OCI-LY7 (cell line): Measurements from ENCODE around the gene ANKRD11. TPM values are rescaled to one million over a fixed set of nuclear protein-coding genes. Genes with fewer than 3 reads are reported as not detected.

Experiments
- BruUV-seq: library from RNA; stranded (reverse); fragments of 400-500 nt; replicated peaks from 2 replicates; lab custom pipeline; 2021; lab: Mats Ljungman, UMichigan
- CTCF ChIA-PET: fragments of 300-600 bp; sonication (Branson Sonifier 250); formaldehyde crosslinking; loops from one replicate; lab custom pipeline; 2022; ENCODE audit warnings: antibody characterized with exemption; ENCODE audit not compliant: unreplicated experiment; lab: Charles Lee
- POLR2A ChIA-PET: fragments of 300-600 bp; sonication (Branson Sonifier 250); formaldehyde crosslinking; loops from one replicate; lab custom pipeline; 2022; ENCODE audit warnings: antibody characterized with exemption; lab: Charles Lee
- DNase-seq: peaks from one replicate; pipeline ENCODE4 v3.0.0-alpha.2; 2015; ENCODE audit warnings: low spot score
- H2AFZ ChIP-seq: fragments of 200-600 bp; sonication (generic), shearing (Covaris generic); 2 replicates; pipeline ENCODE4 v1.6.1; 2014; ENCODE audit warnings: mild to moderate bottlenecking, antibody characterized with exemption, low read length, moderate library complexity
- H3K27ac ChIP-seq: fragments of 200-600 bp; sonication (generic); 2 replicates; pipeline ENCODE4 v1.5.1; 2014; ENCODE audit warnings: mixed run types, low read depth, mild to moderate bottlenecking, moderate library complexity, low read length, inconsistent platforms; ENCODE audit not compliant: poor library complexity, severe bottlenecking
- H3K36me3 ChIP-seq: fragments of 200-600 bp; sonication (generic); 2 replicates; pipeline ENCODE4 v1.6.1; 2014; ENCODE audit warnings: mild to moderate bottlenecking, antibody characterized with exemption, low read length, moderate library complexity, mixed read lengths; ENCODE audit not compliant: insufficient read depth
- H3K4me1 ChIP-seq: fragments of 200-600 bp; sonication (generic); 2 replicates; pipeline ENCODE4 v1.5.1; 2014; ENCODE audit warnings: mild to moderate bottlenecking, low read length; ENCODE audit not compliant: insufficient read depth, poor library complexity, severe bottlenecking
- H3K4me2 ChIP-seq: fragments of 200-600 bp; sonication (generic); 2 replicates; pipeline ENCODE4 v1.6.1; 2014; ENCODE audit warnings: mild to moderate bottlenecking, low read length
- H3K4me3 ChIP-seq: fragments of 200-600 bp; sonication (generic); 2 replicates; pipeline ENCODE4 v1.5.1; 2014; ENCODE audit warnings: mild to moderate bottlenecking, low read depth, low read length; ENCODE audit not compliant: poor library complexity, severe bottlenecking
- H3K79me2 ChIP-seq: fragments of 200-600 bp; sonication (generic); 2 replicates; pipeline ENCODE4 v1.6.1; 2016; ENCODE audit warnings: low read depth, mild to moderate bottlenecking, low read length, moderate library complexity, mixed read lengths; ENCODE audit not compliant: insufficient read depth
- H3K9me2 ChIP-seq: fragments of 200-600 bp; sonication (generic); 2 replicates; pipeline ENCODE4 v1.6.1; 2016; ENCODE audit warnings: mild to moderate bottlenecking, low read length, mixed read lengths; ENCODE audit not compliant: insufficient read depth
- H3K9me3 ChIP-seq: fragments of 200-600 bp; sonication (generic); 2 replicates; pipeline ENCODE4 v1.6.1; 2014; ENCODE audit warnings: mild to moderate bottlenecking, mixed run types, low read length, mixed read lengths
- H4K20me1 ChIP-seq: fragments of 200-600 bp; sonication (generic); 2 replicates; pipeline ENCODE4 v1.6.1; 2014; ENCODE audit warnings: mild to moderate bottlenecking, antibody characterized with exemption, low read length, moderate library complexity, mixed read lengths; ENCODE audit not compliant: insufficient read depth
- EZH2phosphoT487 ChIP-seq: fragments of 200-600 bp; sonication (generic); IDR thresholded peaks from 2 replicates; pipeline ENCODE4 v1.6.1; 2018; ENCODE audit warnings: low read depth, borderline replicate concordance, mild to moderate bottlenecking, mixed run types, antibody characterized with exemption, low read length, moderate library complexity, mixed read lengths
- intact Hi-C: fragments of 100-400 bp; cut with micrococcal nuclease; formaldehyde crosslinking; loops from one replicate; pipeline ENCODE4 v1.10.0; 2022; ENCODE audit not compliant: unreplicated experiment
- total RNA-seq, 2 experiments: library from RNA; depleted of rRNA in 1 of 2; stranded (reverse); fragments of >200 nt in 1 of 2; shearing (Covaris generic) in 1 of 2; gene quantifications; 2 replicates each; pipeline ENCODE4 v1.2.3, GENCODE V29; 2014 to 2022
- TF ChIP-seq, protein P1 (sequence below): fragments of 200-600 bp; sonication (generic); conservative IDR thresholded peaks from 2 replicates; pipeline ENCODE4 v1.5.1; 2014; ENCODE audit warnings: mild to moderate bottlenecking, antibody characterized with exemption, low read length, moderate library complexity, mixed read lengths

Gene ANKRD11
- total RNA-seq, 2 experiments from 2014 or later, result 89.1 to 251 TPM

DNA sequence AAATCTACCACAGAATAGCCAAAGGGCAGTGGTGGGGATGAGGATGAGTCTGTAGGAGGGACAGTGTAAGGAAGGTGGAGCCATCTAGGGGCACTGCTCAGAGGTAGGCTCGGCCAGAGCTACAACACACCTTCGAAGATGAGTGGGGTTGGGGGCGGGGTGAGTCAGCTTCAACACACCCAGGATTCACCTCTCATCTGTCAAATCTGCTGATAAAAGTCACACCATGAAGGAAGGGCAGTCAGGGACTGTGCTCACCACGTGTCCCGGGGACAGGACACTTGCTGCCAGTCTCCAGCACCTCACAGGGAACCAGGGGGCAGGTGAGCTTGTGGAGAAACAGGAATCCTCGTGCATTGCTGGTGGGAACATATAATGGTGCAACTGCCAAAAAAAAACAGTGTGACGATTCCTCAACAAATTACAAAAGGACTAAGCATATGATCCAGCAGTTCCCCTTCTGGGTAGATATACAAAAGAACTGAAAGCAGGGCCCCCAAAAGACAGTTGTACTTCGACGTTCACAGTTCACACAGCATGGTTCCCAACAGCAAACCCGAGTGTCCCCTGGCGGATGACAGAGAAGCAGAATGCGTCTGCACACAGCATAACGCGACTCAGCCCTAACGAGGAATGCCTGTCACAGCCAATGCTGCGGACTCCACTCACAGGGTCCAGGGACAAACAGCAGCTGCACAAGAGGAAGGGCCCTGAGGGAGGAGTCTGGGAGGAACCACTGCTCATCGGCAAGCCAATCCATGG is 133.1 kb downstream of the ANKRD11 start:
- BruUV-seq, result no TSS peak
- CTCF ChIA-PET, result interaction anchor here (0.7 kb wide), 1 partner anchor 102 kb away, joined by 3 read pairs; no protein-coding TSS in a partner anchor
- H3K27ac ChIP-seq, result no peak overlapping the region
- no peaks in the 10 kb centered on the region for H3K9me2 ChIP-seq
- no peaks in the 10 kb centered on the region for H3K9me3 ChIP-seq
- H3K4me2 ChIP-seq, result no peak overlapping the region; the same call in 1 of the 2 replicates
- POLR2A ChIA-PET, result interaction anchor here (0.7 kb wide), 1 partner anchor 16 kb away, joined by 4 read pairs; no protein-coding TSS in a partner anchor
- TF ChIP-seq, protein P1, sequence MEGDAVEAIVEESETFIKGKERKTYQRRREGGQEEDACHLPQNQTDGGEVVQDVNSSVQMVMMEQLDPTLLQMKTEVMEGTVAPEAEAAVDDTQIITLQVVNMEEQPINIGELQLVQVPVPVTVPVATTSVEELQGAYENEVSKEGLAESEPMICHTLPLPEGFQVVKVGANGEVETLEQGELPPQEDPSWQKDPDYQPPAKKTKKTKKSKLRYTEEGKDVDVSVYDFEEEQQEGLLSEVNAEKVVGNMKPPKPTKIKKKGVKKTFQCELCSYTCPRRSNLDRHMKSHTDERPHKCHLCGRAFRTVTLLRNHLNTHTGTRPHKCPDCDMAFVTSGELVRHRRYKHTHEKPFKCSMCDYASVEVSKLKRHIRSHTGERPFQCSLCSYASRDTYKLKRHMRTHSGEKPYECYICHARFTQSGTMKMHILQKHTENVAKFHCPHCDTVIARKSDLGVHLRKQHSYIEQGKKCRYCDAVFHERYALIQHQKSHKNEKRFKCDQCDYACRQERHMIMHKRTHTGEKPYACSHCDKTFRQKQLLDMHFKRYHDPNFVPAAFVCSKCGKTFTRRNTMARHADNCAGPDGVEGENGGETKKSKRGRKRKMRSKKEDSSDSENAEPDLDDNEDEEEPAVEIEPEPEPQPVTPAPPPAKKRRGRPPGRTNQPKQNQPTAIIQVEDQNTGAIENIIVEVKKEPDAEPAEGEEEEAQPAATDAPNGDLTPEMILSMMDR, result peak; percentile 35; the same call in 1 of the 2 replicates
- no peak for TF ChIP-seq EZH2phosphoT487
- H4K20me1 ChIP-seq, result peaks cover 61% of the 10 kb centered on the region
- H2AFZ ChIP-seq, result no peak overlapping the region
- peaks cover 45% of the 10 kb centered on the region for H3K36me3 ChIP-seq
- H3K4me1 ChIP-seq, result peaks cover 59% of the 10 kb centered on the region
- intact Hi-C loops, result no loop called here
- H3K79me2 ChIP-seq, result peaks cover 95% of the 10 kb centered on the region
- H3K4me3 ChIP-seq, result no peak overlapping the region
- DNase-seq, result no peak

DNA sequence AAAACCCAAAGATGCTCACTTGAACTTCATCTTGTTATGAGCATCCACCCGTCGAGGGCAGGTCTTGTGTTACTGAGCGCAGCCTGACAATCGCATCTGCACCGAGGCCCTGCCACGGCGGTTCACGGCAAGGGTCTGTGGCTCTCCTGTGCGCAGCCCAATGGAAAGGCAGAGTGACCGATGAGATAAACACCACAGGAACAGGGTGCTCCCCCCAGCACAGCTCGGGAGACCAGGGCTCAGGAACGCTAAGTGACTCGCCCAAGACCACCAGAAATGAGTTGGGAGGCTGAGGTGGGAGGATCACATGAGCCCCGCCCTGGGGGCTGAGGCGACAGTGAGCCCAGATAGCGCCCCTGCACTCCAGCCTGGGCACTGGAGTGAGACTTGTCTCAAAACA is 134.7 kb downstream of the ANKRD11 start:
- Histone ChIP-seq H3K36me3 (peaks cover 48% of the 10 kb centered on the region), H4K20me1 (peaks cover 45% of the 10 kb centered on the region)
- intact Hi-C loops, result no loop called here

More for the DNA sequence above, 134.7 kb downstream of the ANKRD11 start:
- H3K27ac ChIP-seq, result no peak overlapping the region
- BruUV-seq, result no TSS peak
- H3K9me3 ChIP-seq, result no peaks in the 10 kb centered on the region
- ChIA-PET POLR2A (interaction anchor here (0.6 kb wide), 1 partner anchor 22 kb away, joined by 7 read pairs; no protein-coding TSS in a partner anchor), CTCF (no interaction called here)
- H3K79me2 ChIP-seq, result peaks cover 90% of the 10 kb centered on the region
- DNase-seq, result no peak
- TF ChIP-seq, protein P1, result no peak
- no peak for TF ChIP-seq EZH2phosphoT487
- H2AFZ ChIP-seq, result no peak overlapping the region
- no peaks in the 10 kb centered on the region for H3K9me2 ChIP-seq
- no peak overlapping the region for H3K4me3 ChIP-seq
- peaks cover 46% of the 10 kb centered on the region for H3K4me1 ChIP-seq
- no peak overlapping the region for H3K4me2 ChIP-seq
